ENCODE data around the gene FCRL4. TPM values are rescaled to one million over a fixed set of nuclear protein-coding genes. Genes with fewer than 3 reads are reported as not detected.

The FCRL4 gene
- total RNA-seq, 8 experiments from 2014 or later, result 0.04 to 0.14 (median 0.10) TPM; not detected in 3

DNA sequence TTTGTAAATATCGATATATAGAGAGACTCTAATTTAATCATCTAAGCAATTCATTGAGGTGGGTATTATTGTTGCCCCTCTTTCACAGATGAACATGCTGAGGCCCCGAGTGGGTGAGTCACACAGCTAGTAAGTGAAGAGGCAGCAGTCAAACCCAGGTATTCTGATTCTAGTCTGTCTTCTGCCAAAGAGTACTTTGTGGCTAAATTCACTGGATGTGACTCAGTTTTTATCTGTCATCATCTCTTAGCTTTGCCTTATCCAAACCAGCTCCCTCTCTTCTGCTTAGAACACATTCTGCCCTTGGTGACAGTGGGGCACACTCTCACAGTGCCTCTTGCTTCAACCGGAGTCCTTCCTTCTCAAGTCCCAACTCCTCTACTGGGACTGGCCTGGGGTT lies 57.0 kb downstream of the FCRL4 start:
- Histone ChIP-seq H3K4me3 (no peak overlapping the region), H3K27ac (no peak overlapping the region), H3K4me1 (replicated peaks in 1 of 2) (no peaks in the 10 kb centered on the region)
- 25 to 100% (median 80%) methylated on average over 1 to 3 of the region's 3 CpGs; no CpG with 5 or more reads in 1 of the 10 experiments for WGBS, 10 experiments
- ATAC-seq (replicated peaks in 6 of 8), result no peak
- in situ Hi-C loops (cut with MboI; ENCODE audit: low pct_unique_long_range_greater_than_20kb in 2 of 9, low sequenced_read_pairs in 9 of 9, unreplicated experiment in 9 of 9), result no loop called here

DNA sequence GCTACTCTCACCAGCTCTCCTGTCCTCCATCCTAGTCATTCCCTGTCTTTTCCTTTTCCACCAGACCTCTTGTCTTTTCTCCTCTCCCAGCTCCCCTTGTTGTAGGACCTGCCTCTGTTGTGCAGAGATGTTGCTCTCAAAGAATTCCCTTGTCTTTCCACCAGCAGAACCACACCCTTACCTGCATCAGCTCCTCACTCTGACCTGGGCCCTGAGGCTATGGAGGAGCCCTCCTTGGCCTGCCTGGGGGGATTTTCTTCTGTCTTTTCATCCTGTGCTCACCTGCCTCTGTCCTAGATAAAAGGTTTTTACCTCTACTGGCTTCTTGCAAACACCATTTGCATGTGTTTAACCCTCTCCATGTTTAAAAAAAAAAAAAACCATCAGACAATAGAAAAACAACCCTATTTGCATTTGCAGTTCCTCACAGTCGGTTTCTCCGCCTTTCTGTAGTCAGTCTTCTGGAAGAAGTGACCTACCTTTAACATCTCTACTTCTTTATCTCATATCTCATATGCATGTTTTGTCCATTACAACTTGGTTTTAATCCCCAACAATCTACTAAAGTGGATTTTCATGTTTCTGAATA lies 57.6 kb downstream of the FCRL4 start:
- no peak for ATAC-seq (replicated peaks in 6 of 8)
- in situ Hi-C loops (cut with MboI; ENCODE audit: low pct_unique_long_range_greater_than_20kb in 2 of 9, low sequenced_read_pairs in 9 of 9, unreplicated experiment in 9 of 9), result no loop called here
- no peak overlapping the region for H3K27ac ChIP-seq

DNA sequence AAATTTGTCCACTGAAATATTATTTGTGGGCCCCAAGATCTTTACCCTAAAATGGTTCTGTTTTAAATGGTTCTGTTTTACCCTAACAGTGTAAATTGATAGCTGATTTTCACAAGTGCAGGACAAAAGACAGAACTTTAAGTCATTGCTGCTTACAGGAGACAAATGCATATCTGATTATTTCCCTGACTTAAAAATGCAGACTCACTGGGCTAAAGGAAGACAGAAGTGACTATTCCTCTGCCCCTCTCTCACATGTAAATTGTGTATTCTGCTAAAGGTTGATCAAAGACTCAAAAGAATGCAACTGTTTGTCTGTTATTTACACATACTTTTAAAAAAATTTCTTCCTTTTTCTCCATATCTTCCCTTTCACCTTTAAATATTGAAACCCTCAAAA lies 58.3 kb downstream of the FCRL4 start:
- no peaks in the 10 kb centered on the region for H3K4me1 ChIP-seq (replicated peaks in 1 of 2)
- H3K27ac ChIP-seq, result no peak overlapping the region
- in situ Hi-C loops (cut with MboI; ENCODE audit: low pct_unique_long_range_greater_than_20kb in 2 of 9, low sequenced_read_pairs in 9 of 9, unreplicated experiment in 9 of 9), result no loop called here
- no peak for ATAC-seq (replicated peaks in 6 of 8)
- no peak overlapping the region for H3K4me3 ChIP-seq

More for the DNA sequence above, 57.6 kb downstream of the FCRL4 start:
- Histone ChIP-seq H3K4me3 (no peak overlapping the region), H3K4me1 (replicated peaks in 1 of 2) (no peaks in the 10 kb centered on the region)
- WGBS, 10 experiments, result 0 to 40% (median 3%) methylated on average over 1 to 2 of the region's 2 CpGs; no CpG with 5 or more reads in 1 of the 10 experiments

DNA sequence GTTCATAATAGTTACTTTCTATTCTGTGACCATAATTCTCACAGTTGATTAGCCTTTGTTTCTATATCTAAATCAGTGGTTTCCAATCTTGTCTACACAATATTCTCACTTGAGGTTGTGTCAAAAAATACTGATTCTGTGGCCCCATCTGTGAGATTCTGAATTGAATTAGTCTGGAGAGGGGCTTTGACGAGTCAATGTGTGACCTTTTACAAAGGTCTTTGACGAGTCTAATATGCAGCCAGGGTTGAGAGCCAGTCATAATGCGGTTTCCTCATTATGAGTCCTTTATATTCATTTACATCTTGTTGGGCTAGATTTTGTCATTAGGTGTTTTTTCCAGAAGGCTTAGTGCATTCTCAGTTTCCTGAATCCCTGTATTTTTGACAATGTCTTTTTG lies 65.3 kb downstream of the FCRL4 start:
- in situ Hi-C loops (cut with MboI; ENCODE audit: low pct_unique_long_range_greater_than_20kb in 2 of 9, low sequenced_read_pairs in 9 of 9, unreplicated experiment in 9 of 9), result no loop called here
- no peak for ATAC-seq (replicated peaks in 6 of 8)
- H3K27ac ChIP-seq, result no peak overlapping the region

DNA sequence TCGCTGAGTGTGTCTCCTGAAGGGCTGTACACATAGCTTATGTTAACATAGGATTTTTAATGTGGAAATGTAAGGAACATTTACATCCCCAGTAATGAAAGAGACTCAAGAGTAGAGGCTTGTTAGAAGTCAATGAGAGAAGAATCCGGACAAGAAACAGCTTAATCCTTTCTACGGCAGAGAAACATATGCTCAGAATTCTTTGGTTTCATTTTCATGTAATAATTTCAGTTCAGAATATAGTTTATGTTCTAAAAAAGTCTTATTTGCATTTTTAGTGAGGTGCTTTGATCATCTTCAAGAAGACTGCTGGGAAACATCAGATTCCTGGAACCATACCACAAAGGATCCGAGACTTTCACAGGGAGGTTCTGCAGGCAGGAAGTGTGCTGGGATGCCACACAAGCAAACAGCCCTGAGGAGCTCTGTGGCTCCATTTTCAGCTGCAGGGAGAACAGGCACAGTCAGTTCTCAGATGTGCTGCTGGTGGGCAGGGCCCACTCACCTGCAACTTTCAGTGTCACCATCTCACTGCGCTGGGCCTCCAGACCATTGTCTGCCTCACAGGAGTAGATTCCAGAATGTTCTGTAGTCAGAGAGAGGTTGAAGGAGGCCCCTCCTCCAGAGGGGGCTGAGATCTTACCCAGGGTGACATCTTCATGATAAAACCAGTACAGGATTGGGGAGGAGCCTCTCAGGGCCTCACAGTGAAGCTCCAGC lies 74.0 kb downstream of the FCRL4 start:
- Histone ChIP-seq H3K27ac (no peak overlapping the region), H3K4me1 (replicated peaks in 1 of 2) (no peaks in the 10 kb centered on the region), H3K4me3 (no peak overlapping the region)
- 0 to 95% (median 89%) methylated on average over 2 to 5 of the region's 5 CpGs; no CpG with 5 or more reads in 1 of the 10 experiments for WGBS, 10 experiments
- in situ Hi-C loops (cut with MboI; ENCODE audit: low pct_unique_long_range_greater_than_20kb in 2 of 9, low sequenced_read_pairs in 9 of 9, unreplicated experiment in 9 of 9), result no loop called here
- peak in 2 of 8 experiments; percentile 18 to 62 for ATAC-seq (replicated peaks in 6 of 8)

More for the DNA sequence above, 65.3 kb downstream of the FCRL4 start:
- Histone ChIP-seq H3K4me1 (replicated peaks in 1 of 2) (no peaks in the 10 kb centered on the region), H3K4me3 (no peak overlapping the region)
- 4 to 88% (median 75%) methylated on average over 2 to 3 of the region's 3 CpGs for WGBS, 10 experiments

Other genes starting within 250 kb of the FCRL4 start
- 1 to 10 TPM in 1 of 8 experiments, under 1 TPM in 5, not detected in 2; 0.05 to 1.3 (median 0.18) TPM for gene FCRL5, start 45.6 kb downstream of the FCRL4 start, total RNA-seq
- 1 to 10 TPM in 1 of 8 experiments, under 1 TPM in 4, not detected in 3; 0.11 to 1.2 (median 0.23) TPM for gene FCRL3, start 102.7 kb upstream of the FCRL4 start, total RNA-seq
- under 1 TPM in 4 of 8 experiments, not detected in 4; 0.04 to 0.81 (median 0.15) TPM for gene FCRL2, start 179.0 kb upstream of the FCRL4 start, total RNA-seq
- under 1 TPM in 2 of 8 experiments, not detected in 6; 0.14 to 0.17 TPM for gene FCRL1, start 222.0 kb upstream of the FCRL4 start, total RNA-seq
- under 1 TPM in 2 of 8 experiments, not detected in 6; 0.08 to 0.28 TPM for gene CD5L, start 243.7 kb upstream of the FCRL4 start, total RNA-seq

All from motor neuron (in vitro differentiated cells).